GM23248 (cell line): ENCODE results near the gene ORAI2. TPM values are rescaled to one million over a fixed set of nuclear protein-coding genes. Genes with fewer than 3 reads are reported as not detected.

Experiments
- DNase-seq: peaks from one replicate; pipeline ENCODE4 v3.0.0-alpha.2; 2015
- H2AFZ ChIP-seq: fragments of 200-600 bp; sonication (generic); 2 replicates; pipeline ENCODE4 v1.6.1; 2016; ENCODE audit warnings: antibody characterized with exemption
- H3F3A ChIP-seq: fragments of 200-600 bp; sonication (generic); 2 replicates; pipeline ENCODE4 v1.6.1; 2016; ENCODE audit warnings: mild to moderate bottlenecking, antibody characterized with exemption, mixed run types; ENCODE audit not compliant: insufficient read depth
- H3K27ac ChIP-seq: fragments of 200-600 bp; sonication (generic); 2 replicates; pipeline ENCODE4 v1.5.1; 2016; ENCODE audit warnings: mild to moderate bottlenecking
- H3K27me3 ChIP-seq: fragments of 200-600 bp; sonication (generic); replicated peaks from 2 replicates; pipeline ENCODE4 v1.6.1; 2016; ENCODE audit warnings: mild to moderate bottlenecking; ENCODE audit not compliant: insufficient read depth
- H3K36me3 ChIP-seq: fragments of 200-600 bp; sonication (generic); 2 replicates; pipeline ENCODE4 v1.6.1; 2016; ENCODE audit warnings: low read depth, mild to moderate bottlenecking
- H3K4me1 ChIP-seq: fragments of 200-600 bp; sonication (generic); 2 replicates; pipeline ENCODE4 v1.6.1; 2016; ENCODE audit warnings: mild to moderate bottlenecking; ENCODE audit not compliant: insufficient read depth
- H3K4me2 ChIP-seq: fragments of 200-600 bp; sonication (generic); one replicate; pipeline ENCODE4 v1.6.1; 2016; ENCODE audit warnings: mild to moderate bottlenecking; ENCODE audit not compliant: unreplicated experiment
- H3K4me3 ChIP-seq: fragments of 200-600 bp; sonication (generic); 2 replicates; pipeline ENCODE4 v1.5.1; 2016; ENCODE audit warnings: mild to moderate bottlenecking
- H3K79me2 ChIP-seq: fragments of 200-600 bp; sonication (generic); 2 replicates; pipeline ENCODE4 v1.6.1; 2016; ENCODE audit warnings: mild to moderate bottlenecking; ENCODE audit not compliant: insufficient read depth
- H3K9ac ChIP-seq: fragments of 200-600 bp; sonication (generic); 2 replicates; pipeline ENCODE4 v1.6.1; 2016; ENCODE audit warnings: mild to moderate bottlenecking
- H3K9me2 ChIP-seq: fragments of 200-600 bp; sonication (generic); 2 replicates; pipeline ENCODE4 v1.6.1; 2016; ENCODE audit warnings: mixed run types, mild to moderate bottlenecking, moderate library complexity; ENCODE audit not compliant: insufficient read depth
- H3K9me3 ChIP-seq: fragments of 200-600 bp; sonication (generic); one replicate; pipeline ENCODE4 v1.6.1; 2017; ENCODE audit warnings: low read depth
- H4K20me1 ChIP-seq: fragments of 200-600 bp; sonication (generic); 2 replicates; pipeline ENCODE4 v1.6.0; 2016; ENCODE audit not compliant: insufficient read depth
- EZH2 ChIP-seq: fragments of 200-600 bp; sonication (generic); IDR thresholded peaks from 2 replicates; pipeline ENCODE4 v1.6.1; 2018; ENCODE audit warnings: antibody characterized with exemption, mild to moderate bottlenecking; ENCODE audit not compliant: insufficient read depth, poor library complexity, severe bottlenecking
- EZH2phosphoT487 ChIP-seq: fragments of 200-600 bp; sonication (generic); IDR thresholded peaks from 2 replicates; pipeline ENCODE4 v1.6.1; 2018; ENCODE audit warnings: antibody characterized with exemption, moderate library complexity, mild to moderate bottlenecking, low read depth; ENCODE audit not compliant: insufficient read depth
- WGBS, 2 experiments: methylation state at CpG; one replicate each; pipeline ENCODE4 v1.1.6; 2015 to 2017; ENCODE audit warnings: low lambda C conversion rate in 2 of 2, low coverage in 1 of 2; ENCODE audit errors: missing lambda C conversion rate in 2 of 2; 5-methylcytosine and 5-hydroxymethylcytosine counted together
- in situ Hi-C: fragments of 300-500 bp; cut with MboI; formaldehyde crosslinking; loops from 2 replicates; pipeline ENCODE4 v1.15.0; 2020
- polyA plus RNA-seq: library from polyadenylated mRNA; unstranded; fragments of >200 nt; fragmentation: Nextera tagmentation; extraction: Ambion mirVana; gene quantifications from 2 replicates; pipeline ENCODE4 v1.2.1, GENCODE V29; 2016
- total RNA-seq: library from RNA; depleted of rRNA; stranded (reverse); fragments of >200 nt; shearing (Covaris generic); gene quantifications from 2 replicates; pipeline ENCODE4 v1.2.3, GENCODE V29; 2014

Gene ORAI2
- total and polyA plus RNA-seq, 2 experiments from 2014 or later, result 30.3 to 42.2 TPM

DNA sequence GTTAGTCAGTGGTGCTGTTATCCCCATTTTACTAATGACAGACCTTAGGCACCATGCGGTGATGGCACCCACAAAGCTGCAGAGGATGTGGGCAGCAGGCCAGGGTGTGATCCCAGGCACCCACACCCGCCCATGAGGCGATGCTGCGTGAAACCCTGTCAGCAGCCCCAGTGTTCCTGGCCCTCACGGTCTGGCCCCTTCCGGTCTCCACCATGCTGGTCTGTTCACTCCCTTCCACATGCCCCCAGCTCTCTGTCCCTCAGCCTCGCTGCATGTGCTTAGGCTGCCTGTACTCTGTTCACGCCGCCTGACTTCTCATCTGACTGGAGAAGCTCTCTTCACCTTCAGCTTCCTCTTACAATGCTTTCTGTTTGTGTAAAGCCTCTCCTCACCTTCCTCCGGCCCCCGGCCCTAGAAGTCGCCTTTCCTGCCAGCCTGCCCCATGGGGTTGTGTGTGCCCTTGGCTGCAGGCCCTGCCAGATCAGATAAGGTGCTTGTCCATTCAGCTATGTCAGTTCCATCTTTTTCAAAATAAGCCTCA is 17.6 kb upstream of the ORAI2 start:
- no peaks in the 10 kb centered on the region for H3F3A ChIP-seq
- 94 to 97% methylated on average over 12 of the region's 12 CpGs for WGBS, 2 experiments
- no peak overlapping the region for H3K27ac ChIP-seq
- no peak overlapping the region for H3K9ac ChIP-seq
- H3K27me3 ChIP-seq, result no peaks in the 10 kb centered on the region
- H3K4me2 ChIP-seq, result no peak overlapping the region
- TF ChIP-seq EZH2 (no peak), EZH2phosphoT487 (no peak)
- no peak for DNase-seq
- H3K4me1 ChIP-seq, result no peaks in the 10 kb centered on the region
- H3K9me2 ChIP-seq, result no peaks in the 10 kb centered on the region
- H4K20me1 ChIP-seq, result no peaks in the 10 kb centered on the region
- peaks cover 45% of the 10 kb centered on the region for H3K79me2 ChIP-seq
- no peak overlapping the region for H2AFZ ChIP-seq
- in situ Hi-C loops, result no loop called here
- H3K36me3 ChIP-seq, result peaks cover 33% of the 10 kb centered on the region
- H3K4me3 ChIP-seq, result no peak overlapping the region
- no peaks in the 10 kb centered on the region for H3K9me3 ChIP-seq

- no peaks in the 10 kb centered on the region for H3K27me3 ChIP-seq
- H3K4me2 ChIP-seq, result no peak overlapping the region
- in situ Hi-C loops, result no loop called here
- peaks cover 26% of the 10 kb centered on the region for H3K36me3 ChIP-seq
- no peak overlapping the region for H3K27ac ChIP-seq
- H3K4me1 ChIP-seq, result no peaks in the 10 kb centered on the region
- peaks cover 39% of the 10 kb centered on the region for H3K79me2 ChIP-seq
- no peaks in the 10 kb centered on the region for H3F3A ChIP-seq
- H4K20me1 ChIP-seq, result no peaks in the 10 kb centered on the region
- no peak overlapping the region for H2AFZ ChIP-seq
- no peak for TF ChIP-seq EZH2
- no peak for TF ChIP-seq EZH2phosphoT487
- no peaks in the 10 kb centered on the region for H3K9me3 ChIP-seq
- no peaks in the 10 kb centered on the region for H3K9me2 ChIP-seq
- no peak for DNase-seq
- no peak overlapping the region for H3K9ac ChIP-seq
- 87 to 90% methylated on average over 6 of the region's 6 CpGs for WGBS, 2 experiments
- H3K4me3 ChIP-seq, result no peak overlapping the region
Measured at GRCh38 chr7:102416406-102416805, 17.0 kb upstream of the ORAI2 start.

DNA sequence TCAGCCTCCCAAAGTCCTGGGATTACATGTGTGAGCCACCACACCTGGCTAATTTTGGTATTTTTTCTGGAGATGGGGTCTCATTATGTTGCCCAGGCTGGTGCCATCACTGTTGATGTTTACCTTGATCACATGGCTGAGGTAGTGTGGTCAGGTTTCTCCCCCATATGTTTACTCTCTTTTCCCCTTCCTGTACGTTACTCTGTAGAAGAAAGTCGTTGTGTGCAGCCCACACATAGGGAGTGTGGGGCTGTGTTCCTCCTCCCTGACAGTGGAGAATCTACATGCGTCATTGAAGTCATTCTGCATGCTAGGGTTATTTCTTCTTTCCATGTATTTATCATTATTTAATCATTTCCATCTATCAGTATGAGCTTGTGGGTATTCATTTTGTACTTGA is 16.3 kb upstream of the ORAI2 start:
- Histone ChIP-seq H2AFZ (no peak overlapping the region), H3K79me2 (peaks cover 32% of the 10 kb centered on the region), H3K9me3 (no peaks in the 10 kb centered on the region), H3K4me2 (no peak overlapping the region), H3K36me3 (peaks cover 19% of the 10 kb centered on the region), H3K27ac (no peak overlapping the region), H3K4me1 (no peaks in the 10 kb centered on the region), H3K9ac (no peak overlapping the region), H3F3A (no peaks in the 10 kb centered on the region), H3K4me3 (no peak overlapping the region), H4K20me1 (no peaks in the 10 kb centered on the region), H3K9me2 (no peaks in the 10 kb centered on the region), H3K27me3 (no peaks in the 10 kb centered on the region)
- DNase-seq, result no peak
- in situ Hi-C loops, result no loop called here
- TF ChIP-seq EZH2 (no peak), EZH2phosphoT487 (no peak)
- 78 to 87% methylated on average over 3 of the region's 3 CpGs for WGBS, 2 experiments

- DNase-seq, result no peak
- Histone ChIP-seq H3F3A (no peaks in the 10 kb centered on the region), H3K9me3 (no peaks in the 10 kb centered on the region), H3K4me1 (no peaks in the 10 kb centered on the region), H3K4me2 (no peak overlapping the region), H3K9ac (no peak overlapping the region), H3K36me3 (peaks cover 16% of the 10 kb centered on the region), H3K27ac (no peak overlapping the region), H4K20me1 (no peaks in the 10 kb centered on the region), H2AFZ (no peak overlapping the region), H3K79me2 (peaks cover 18% of the 10 kb centered on the region), H3K27me3 (no peaks in the 10 kb centered on the region), H3K4me3 (no peak overlapping the region), H3K9me2 (no peaks in the 10 kb centered on the region)
- WGBS, 2 experiments, result 94 to 99% methylated on average over 5 of the region's 5 CpGs
- no peak for TF ChIP-seq EZH2
- no peak for TF ChIP-seq EZH2phosphoT487
- in situ Hi-C loops, result no loop called here
Measured at GRCh38 chr7:102418592-102418991, 14.8 kb upstream of the ORAI2 start.
